Medulla oblongata (tissue), 1 donor: ENCODE results near the gene KAZN.
A peak's percentile ranks its signal among the peaks of the same experiment; 100 is the strongest.
"Not testable (repeated sequence)": the region's sequence is repeated elsewhere in the genome, so short reads cannot be mapped to it uniquely, and the experiment has no call there.

Source experiments
- DNase-seq: peaks from one replicate; pipeline ENCODE4 v3.0.0-alpha.2; 2015; ENCODE audit errors: extremely low spot score

Gene KAZN

DNA sequence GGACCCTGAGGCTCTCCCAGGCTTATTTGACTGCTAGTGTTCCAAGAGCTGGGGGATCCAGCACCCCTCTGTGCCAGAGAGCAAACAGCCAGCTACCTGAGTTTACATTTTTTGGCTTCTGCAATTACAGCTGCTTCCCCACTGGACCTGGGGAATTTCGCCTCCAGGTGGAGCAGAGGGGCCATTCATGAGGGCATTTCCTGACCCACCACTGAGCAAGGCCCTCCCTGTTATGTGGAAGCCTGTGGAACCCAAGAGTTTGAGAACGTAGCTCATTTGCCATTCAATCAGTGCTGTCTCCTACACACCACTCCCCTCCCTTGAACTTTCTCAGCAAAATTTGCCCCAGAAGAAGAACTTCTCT, 512.4 kb downstream of the KAZN start:
- DNase-seq, result no peak

DNA sequence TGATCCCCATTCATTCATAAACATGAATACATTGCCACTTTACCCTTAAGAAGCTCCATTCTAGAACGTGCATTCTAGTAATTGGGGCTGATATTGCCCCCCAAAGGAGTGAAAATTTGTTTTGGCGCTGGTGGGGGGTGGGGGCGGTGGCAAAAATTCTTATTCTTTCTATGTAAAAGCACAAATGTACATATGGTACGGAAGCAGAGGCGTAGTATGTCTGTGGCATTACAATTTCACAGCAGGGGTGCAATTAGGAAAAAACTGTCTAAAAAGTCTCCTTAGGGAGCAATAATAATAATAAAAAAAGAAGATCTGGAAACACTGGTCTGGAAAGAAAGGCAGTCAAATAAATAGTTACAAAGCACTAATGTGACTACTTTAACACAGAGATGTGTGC, 514.7 kb downstream of the KAZN start:
- no peak for DNase-seq

DNA sequence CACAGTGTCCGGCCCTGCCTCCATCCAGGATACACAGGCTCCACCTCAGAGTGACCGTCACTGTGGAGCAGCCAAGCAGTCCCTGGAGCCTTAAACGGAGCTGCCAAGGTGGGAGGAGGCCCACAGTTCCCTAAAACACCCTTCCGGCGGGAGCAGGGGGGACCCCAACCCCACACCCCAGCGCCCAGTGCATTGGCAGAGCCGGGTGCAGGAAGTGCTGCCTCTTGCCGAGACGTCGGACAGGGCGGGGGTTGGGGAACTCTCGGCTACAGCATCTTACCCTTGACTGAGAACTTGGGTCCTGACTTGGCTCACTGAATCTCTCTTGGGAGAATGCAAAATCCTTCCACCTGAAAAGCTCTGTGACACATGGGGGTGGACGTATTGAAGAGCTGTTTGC, 516.4 kb downstream of the KAZN start:
- DNase-seq, result no peak

- DNase-seq, result no peak
Observed at GRCh38 chr1:15115542-15116330, 517.3 kb downstream of the KAZN start.

- no peak for DNase-seq
Observed at GRCh38 chr1:15116966-15117365, 518.5 kb downstream of the KAZN start.

DNA sequence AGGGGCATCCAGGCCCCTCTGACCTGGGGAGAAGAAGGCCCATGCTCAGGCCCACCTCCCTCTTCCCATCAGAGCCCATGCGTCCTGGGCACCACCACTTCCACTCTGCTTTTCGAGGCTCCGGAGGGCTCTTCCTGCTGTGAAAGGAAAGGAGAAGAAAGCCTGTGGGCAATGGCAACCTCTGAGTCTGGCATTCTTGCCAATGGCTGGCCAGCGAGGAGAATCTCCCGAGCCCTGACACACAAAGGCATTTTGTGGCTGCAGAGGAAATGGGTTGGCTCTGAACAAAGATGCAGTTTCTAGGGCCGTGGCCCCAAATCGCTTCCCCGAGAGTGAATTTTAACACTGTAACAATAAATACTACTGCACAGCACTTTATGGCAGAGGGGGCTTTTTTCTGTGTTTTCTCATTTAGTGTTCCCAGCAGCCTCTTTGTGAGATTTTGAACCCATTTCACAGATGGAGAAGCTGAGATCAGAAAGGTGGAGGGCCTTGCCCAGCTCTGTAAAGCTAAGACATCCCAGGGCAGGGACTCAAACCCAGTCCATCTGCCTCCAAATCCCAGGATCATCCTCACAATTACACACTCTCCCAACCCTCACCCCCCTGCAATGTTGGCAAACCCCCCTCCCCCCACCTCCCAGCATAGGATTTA, 519.3 kb downstream of the KAZN start:
- no peak for DNase-seq

DNA sequence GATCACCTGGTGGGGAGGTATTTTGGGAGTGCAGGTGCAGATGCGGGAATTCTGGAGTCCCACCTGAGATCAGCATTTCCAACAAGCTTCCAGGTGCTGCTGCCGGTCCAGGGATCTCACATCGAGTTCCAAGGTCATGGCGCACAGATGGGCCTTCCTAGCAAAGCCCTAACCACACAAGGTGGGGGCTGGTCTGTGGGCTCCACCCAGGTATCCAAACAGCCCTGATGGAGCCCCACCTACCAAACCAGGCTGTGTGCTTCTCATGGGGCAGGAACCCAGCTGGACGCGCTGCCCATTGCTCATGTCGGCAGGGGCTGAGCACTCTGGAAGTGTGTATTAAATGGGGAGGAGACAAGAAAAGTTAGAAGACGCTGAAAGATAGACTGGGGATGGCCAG, 520.1 kb downstream of the KAZN start:
- DNase-seq, result no peak

DNA sequence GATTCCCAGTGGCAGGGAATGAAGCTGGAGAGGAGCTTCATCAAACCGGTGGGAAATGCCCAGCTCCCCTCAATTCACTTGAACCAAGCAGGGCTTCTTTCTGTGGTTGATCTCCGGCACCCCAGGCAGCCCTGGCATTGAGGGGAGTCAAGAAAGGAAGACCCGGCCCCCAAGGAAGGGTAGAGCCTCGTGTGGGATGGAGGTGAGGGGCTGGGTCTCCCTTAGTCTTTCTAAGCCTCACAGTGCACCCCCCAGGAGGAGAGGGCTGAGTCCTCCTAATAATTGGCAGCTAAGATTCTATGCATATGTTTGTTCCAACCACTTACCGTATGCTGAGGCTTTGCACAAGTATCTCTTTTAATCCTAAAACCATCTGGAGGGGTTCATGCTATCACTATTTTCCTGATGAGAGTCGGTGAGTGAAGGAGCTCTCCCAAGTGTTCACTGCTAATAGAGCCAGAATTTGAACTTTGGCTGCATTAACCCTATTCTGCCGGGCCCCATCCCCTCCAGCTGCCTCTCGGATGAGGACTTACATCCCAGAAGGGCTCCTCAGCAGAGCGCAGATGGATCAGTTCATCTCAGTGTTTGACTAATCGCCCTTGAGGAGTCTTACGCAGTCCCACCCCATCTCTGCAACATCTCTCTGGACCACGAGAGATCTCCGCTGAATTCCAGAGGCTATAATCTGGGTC, 521.9 kb downstream of the KAZN start:
- DNase-seq, result no peak

DNA sequence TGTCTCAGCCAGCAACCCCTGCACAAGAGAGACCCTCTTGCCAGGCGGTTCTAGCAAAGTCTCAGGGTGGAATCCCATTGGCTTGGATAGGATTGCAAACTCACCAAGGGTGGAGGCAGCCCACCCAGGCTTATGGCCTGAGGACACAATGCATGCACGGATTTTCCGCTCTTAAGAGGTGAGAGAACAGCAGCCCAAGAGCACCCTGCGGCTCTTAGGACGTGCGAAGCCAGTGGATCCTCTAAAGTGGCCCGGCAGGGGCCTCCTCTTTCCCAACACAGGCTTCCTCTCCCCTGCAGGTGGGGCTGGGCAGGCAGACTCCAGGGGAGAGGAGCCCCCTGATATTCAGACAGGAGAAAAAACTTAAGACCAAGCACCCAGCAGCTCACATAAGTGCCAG, 523.8 kb downstream of the KAZN start:
- no peak for DNase-seq

DNA sequence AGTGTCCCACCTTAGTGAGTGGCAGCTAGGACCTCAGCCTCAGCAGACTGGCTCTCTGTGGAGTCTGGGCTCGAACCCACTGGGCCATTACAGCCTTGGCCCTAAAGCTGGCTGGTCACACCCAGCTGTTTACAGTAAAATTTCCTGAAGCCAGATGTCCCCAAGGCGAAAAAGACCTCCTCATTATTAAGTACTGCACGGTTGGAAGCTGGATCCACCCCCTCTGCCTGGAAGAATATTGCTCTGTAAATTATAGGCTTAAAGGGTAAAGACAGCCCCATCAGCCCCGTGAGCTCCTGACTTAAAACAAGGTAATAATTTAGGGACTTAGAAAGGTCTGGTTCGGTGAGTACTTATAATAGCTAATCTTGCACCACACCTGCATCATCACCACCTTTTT, 524.8 kb downstream of the KAZN start:
- DNase-seq, result no peak

GRCh38 chr1:15123925-15124324, 525.4 kb downstream of the KAZN start:
- DNase-seq, result no peak

- DNase-seq, result no peak
Observed at GRCh38 chr1:15124362-15125100, 526.0 kb downstream of the KAZN start.

- DNase-seq, result no peak
Observed at GRCh38 chr1:15125101-15125745, 526.7 kb downstream of the KAZN start.

DNA sequence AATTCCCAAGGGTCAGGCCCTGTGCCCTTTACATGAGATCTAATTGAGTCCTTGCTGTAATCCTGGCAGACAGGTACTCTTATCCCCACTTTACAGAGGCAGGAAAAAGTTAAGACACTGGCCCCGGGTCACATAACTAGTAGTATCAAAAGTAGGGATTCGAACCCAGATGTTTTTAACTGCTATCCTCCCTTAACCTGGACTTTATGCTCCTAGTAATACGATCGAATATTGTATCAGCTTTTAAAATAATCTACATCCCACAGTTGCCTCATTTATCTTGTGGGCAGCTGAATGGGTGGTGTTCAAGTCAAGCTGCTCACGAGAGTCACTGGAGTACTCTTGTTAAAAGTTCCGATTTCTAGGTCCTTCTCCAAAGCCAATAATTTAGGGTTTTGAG, 529.6 kb downstream of the KAZN start:
- no peak for DNase-seq

GRCh38 chr1:15128520-15129313, 530.2 kb downstream of the KAZN start:
- peak; percentile 70 for DNase-seq

GRCh38 chr1:15129944-15130343, 531.5 kb downstream of the KAZN start:
- no peak for DNase-seq

DNA sequence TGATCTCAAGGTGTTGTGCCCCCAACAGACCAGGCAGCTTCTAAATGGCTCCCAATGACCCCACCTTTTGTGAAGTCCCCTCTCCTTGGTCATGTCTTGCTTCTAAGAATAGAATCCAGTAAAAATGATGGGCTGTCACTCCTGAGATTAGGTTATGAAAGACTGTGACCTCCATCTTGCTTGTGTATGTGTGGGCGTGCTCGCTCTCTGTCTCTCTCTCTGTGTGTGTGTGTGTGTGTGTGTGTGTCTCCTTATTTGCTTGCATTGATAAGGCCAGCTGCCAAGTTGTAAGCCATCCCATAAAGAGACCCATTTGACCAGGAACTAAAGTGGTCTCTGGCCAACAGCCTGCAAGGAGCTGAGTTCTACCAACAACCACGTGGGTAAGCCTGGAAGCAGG, 532.1 kb downstream of the KAZN start:
- DNase-seq, result no peak

DNA sequence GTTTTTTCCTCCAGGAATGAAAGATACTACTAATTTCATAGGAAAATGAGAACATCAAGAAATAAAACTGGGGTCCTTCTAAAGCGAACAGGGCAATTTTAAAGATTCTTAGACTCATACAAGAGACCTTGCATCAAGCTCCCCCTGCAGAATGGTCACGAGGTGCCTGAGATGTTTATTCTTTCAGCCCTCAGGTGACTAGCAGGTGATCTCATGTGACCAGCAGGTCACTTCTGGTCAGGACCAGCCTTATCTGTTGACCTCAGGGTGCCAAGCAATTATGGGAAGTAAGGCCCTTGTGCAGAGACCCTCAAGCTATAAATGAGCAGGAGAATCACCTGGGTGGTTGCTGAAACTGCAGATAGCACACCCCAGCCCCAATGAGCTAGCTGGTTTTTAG, 534.5 kb downstream of the KAZN start:
- no peak for DNase-seq

DNA sequence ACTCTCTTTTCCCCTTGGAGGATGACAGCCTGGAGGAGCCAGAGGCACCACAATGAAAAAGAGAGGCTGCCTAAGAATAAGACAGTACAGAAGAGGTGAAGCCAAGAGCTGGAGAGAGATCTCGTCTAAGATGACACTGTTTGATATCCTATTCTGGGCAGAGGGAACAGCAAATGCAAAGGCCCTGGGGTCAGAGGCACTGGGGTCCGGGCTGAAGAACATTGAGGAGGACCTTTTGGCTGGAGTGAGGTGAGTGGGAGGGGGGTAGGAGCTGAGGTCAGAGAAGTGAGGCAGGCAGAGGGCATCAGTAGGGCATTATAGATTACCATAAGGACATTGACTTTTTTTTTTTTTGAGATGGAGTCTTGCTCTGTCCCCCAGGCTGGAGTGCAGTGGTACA, 535.8 kb downstream of the KAZN start:
- DNase-seq, result no peak

DNA sequence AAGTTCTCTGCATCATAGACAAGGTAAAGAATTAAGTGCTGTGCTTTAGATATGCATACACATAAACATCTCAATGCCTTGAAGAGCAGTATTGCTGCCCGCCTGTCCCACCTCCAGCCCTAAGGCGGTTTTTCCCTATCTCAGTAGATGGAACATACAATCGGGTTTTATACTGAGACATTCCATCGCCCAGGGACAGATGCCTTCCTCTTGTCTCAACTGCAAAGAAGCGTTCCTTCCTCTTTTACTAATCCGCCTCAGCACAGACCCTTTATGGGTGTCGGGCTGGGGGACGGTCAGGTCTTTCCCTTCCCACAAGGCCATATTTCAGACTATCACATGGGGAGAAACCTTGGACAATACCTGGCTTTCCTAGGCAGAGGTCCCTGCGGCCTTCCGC, 537.1 kb downstream of the KAZN start:
- DNase-seq, result not testable (repeated sequence)

GRCh38 chr1:15137809-15138208, 539.3 kb downstream of the KAZN start:
- DNase-seq, result no peak
